ENCODE results near the gene SIAH3. TPM values are rescaled to one million over a fixed set of nuclear protein-coding genes. Genes with fewer than 3 reads are reported as not detected.

The SIAH3 gene
- total RNA-seq, 1 donor: not detected

DNA sequence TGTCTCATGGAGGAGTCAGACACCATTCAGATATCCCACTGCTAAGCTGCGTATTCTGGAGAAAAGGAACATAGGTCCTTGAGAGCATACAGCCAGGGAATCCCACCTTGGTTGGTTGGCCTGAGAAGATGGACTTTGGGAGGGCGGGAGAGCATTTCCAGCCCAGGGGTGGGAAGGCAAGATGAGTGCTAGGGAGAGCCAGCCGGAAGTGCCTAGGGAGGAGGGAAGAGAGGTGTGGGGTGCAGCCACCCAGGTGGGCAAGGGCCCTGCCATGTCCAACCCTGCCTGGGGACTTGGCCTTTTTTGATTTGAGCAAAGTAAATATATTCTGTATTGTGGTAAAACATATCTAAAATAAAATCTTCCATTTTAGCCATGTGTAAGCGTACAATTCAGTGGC lies 19.7 kb downstream of the SIAH3 start:
- H3K79me2 ChIP-seq (ENCODE audit: insufficient read depth, low read length): no peaks in the 10 kb centered on the region
- DNase-seq (ENCODE audit: insufficient read length, low spot score, missing footprints): no peak
- H2AFZ ChIP-seq (ENCODE audit: low read length): no peak overlapping the region
- peaks cover 11% of the 10 kb centered on the region for H3K27me3 ChIP-seq (ENCODE audit: insufficient read depth, low read length)
- no peaks in the 10 kb centered on the region for H3K9me3 ChIP-seq (ENCODE audit: low read depth, low read length)
- H3K4me2 ChIP-seq (ENCODE audit: insufficient read depth, low read length): no peak overlapping the region
- no peak overlapping the region for H3K27ac ChIP-seq (ENCODE audit: low read depth, low read length)
- H3K4me3 ChIP-seq (ENCODE audit: insufficient read depth, low read length): no peak overlapping the region
- H4K20me1 ChIP-seq (ENCODE audit: insufficient read depth, low read length): no peaks in the 10 kb centered on the region
- no peaks in the 10 kb centered on the region for H3K36me3 ChIP-seq (ENCODE audit: insufficient read depth, low read length)
- no peaks in the 10 kb centered on the region for H3K4me1 ChIP-seq (ENCODE audit: insufficient read depth, low read length)
- TF ChIP-seq, protein P1, sequence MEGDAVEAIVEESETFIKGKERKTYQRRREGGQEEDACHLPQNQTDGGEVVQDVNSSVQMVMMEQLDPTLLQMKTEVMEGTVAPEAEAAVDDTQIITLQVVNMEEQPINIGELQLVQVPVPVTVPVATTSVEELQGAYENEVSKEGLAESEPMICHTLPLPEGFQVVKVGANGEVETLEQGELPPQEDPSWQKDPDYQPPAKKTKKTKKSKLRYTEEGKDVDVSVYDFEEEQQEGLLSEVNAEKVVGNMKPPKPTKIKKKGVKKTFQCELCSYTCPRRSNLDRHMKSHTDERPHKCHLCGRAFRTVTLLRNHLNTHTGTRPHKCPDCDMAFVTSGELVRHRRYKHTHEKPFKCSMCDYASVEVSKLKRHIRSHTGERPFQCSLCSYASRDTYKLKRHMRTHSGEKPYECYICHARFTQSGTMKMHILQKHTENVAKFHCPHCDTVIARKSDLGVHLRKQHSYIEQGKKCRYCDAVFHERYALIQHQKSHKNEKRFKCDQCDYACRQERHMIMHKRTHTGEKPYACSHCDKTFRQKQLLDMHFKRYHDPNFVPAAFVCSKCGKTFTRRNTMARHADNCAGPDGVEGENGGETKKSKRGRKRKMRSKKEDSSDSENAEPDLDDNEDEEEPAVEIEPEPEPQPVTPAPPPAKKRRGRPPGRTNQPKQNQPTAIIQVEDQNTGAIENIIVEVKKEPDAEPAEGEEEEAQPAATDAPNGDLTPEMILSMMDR (IDR thresholded peaks at IDR 0.05; ENCODE audit: extremely low read depth, low read depth, low read length): no peak

DNA sequence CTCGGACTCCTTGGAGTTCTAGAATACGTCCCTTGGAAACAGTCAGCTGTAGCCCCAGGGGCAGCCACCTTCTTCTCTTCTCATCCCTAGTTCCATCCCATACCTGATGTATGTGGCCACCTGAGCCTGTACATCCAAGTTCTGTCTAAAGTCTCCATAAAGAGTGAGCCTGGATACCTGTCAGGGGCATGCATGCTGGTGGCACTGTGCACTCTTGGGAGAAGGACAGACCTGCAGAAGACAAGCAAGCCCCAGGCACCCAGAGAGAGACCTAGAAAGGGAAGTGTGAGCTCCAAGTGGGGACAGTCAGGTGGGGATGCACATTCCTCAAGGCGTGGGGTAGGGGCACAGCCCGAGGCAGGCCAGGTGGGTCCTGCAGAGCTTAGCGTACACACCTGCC lies 21.4 kb downstream of the SIAH3 start:
- Histone ChIP-seq H3K4me1 (ENCODE audit: insufficient read depth, low read length) (no peaks in the 10 kb centered on the region), H3K36me3 (ENCODE audit: insufficient read depth, low read length) (no peaks in the 10 kb centered on the region), H3K27me3 (ENCODE audit: insufficient read depth, low read length) (peaks cover 6% of the 10 kb centered on the region), H3K27ac (ENCODE audit: low read depth, low read length) (no peak overlapping the region), H2AFZ (ENCODE audit: low read length) (no peak overlapping the region), H3K4me3 (ENCODE audit: insufficient read depth, low read length) (no peak overlapping the region), H3K9me3 (ENCODE audit: low read depth, low read length) (no peaks in the 10 kb centered on the region), H3K79me2 (ENCODE audit: insufficient read depth, low read length) (no peaks in the 10 kb centered on the region), H3K4me2 (ENCODE audit: insufficient read depth, low read length) (no peak overlapping the region), H4K20me1 (ENCODE audit: insufficient read depth, low read length) (no peaks in the 10 kb centered on the region)
- no peak for DNase-seq (ENCODE audit: insufficient read length, low spot score, missing footprints)
- TF ChIP-seq, protein P1 (IDR thresholded peaks at IDR 0.05; ENCODE audit: extremely low read depth, low read depth, low read length): no peak

DNA sequence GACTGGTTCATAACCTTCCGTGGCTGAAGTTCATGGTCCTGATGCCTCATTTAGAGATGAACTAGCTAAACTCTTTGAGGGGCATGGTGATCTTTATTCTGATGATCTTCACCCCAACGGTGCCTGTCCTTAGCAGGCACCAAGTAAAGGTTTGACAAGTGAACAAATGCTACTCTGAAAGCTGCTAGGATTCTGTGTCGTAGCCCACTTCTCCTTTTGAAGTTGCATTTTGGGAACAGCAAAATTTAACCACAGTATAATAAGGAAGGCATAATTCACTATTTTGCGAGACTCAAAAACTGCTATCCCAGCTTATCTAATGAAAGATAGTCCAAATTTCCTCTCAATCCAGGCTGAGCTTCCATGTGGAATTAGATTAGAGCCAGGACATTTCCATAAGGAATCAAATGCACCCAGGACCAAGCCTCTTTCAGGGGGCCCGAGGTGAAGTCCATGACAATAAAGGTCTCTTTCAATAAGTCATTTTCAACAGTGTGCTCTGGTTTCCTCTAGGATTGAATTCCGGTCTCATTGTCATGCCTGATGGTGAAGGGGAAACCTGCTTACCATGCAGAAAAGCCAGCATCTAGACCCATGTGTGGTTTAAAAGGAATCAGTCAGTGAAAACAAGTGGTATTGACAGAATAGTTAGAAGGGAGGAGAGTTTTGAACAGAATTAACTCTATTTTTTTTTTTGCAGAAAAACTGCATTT lies 23.1 kb downstream of the SIAH3 start:
- H3K79me2 ChIP-seq (ENCODE audit: insufficient read depth, low read length): no peaks in the 10 kb centered on the region
- no peak overlapping the region for H3K27ac ChIP-seq (ENCODE audit: low read depth, low read length)
- H4K20me1 ChIP-seq (ENCODE audit: insufficient read depth, low read length): no peaks in the 10 kb centered on the region
- peaks cover 8% of the 10 kb centered on the region for H3K27me3 ChIP-seq (ENCODE audit: insufficient read depth, low read length)
- H3K4me3 ChIP-seq (ENCODE audit: insufficient read depth, low read length): no peak overlapping the region
- no peaks in the 10 kb centered on the region for H3K4me1 ChIP-seq (ENCODE audit: insufficient read depth, low read length)
- no peaks in the 10 kb centered on the region for H3K9me3 ChIP-seq (ENCODE audit: low read depth, low read length)
- no peak overlapping the region for H2AFZ ChIP-seq (ENCODE audit: low read length)
- H3K36me3 ChIP-seq (ENCODE audit: insufficient read depth, low read length): no peaks in the 10 kb centered on the region
- no peak overlapping the region for H3K4me2 ChIP-seq (ENCODE audit: insufficient read depth, low read length)
- no peak for DNase-seq (ENCODE audit: insufficient read length, low spot score, missing footprints)
- TF ChIP-seq, protein P1 (IDR thresholded peaks at IDR 0.05; ENCODE audit: extremely low read depth, low read depth, low read length): no peak

DNA sequence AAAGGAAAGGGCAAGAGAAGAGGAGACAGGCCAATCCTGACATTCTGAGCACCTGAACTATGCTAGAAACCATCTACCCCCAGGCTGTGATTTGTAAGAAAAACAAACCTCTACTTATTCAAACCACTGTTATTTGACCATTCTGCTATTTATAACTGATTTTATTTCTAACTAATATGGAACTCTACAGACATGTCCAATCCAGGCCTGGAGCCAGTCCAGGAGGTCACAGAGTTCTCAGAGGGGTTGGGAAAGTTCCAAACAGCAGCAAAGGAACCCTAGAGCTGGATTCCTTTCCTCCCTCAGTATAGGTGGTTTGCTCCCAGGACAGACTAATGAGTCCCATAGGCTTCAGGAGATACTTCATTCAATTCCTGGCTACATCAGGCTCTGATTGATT lies 24.2 kb downstream of the SIAH3 start:
- Histone ChIP-seq H3K27me3 (ENCODE audit: insufficient read depth, low read length) (peaks cover 8% of the 10 kb centered on the region), H3K4me2 (ENCODE audit: insufficient read depth, low read length) (no peak overlapping the region), H2AFZ (ENCODE audit: low read length) (no peak overlapping the region), H3K27ac (ENCODE audit: low read depth, low read length) (no peak overlapping the region), H3K4me3 (ENCODE audit: insufficient read depth, low read length) (no peak overlapping the region), H3K9me3 (ENCODE audit: low read depth, low read length) (no peaks in the 10 kb centered on the region), H4K20me1 (ENCODE audit: insufficient read depth, low read length) (no peaks in the 10 kb centered on the region), H3K36me3 (ENCODE audit: insufficient read depth, low read length) (no peaks in the 10 kb centered on the region), H3K4me1 (ENCODE audit: insufficient read depth, low read length) (no peaks in the 10 kb centered on the region), H3K79me2 (ENCODE audit: insufficient read depth, low read length) (no peaks in the 10 kb centered on the region)
- DNase-seq (ENCODE audit: insufficient read length, low spot score, missing footprints): no peak
- TF ChIP-seq, protein P1 (IDR thresholded peaks at IDR 0.05; ENCODE audit: extremely low read depth, low read depth, low read length): no peak
